Measurements from ENCODE around the gene CDC20B.
"Not testable (repeated sequence)": the region's sequence is repeated elsewhere in the genome, so short reads cannot be mapped to it uniquely, and the experiment has no call there.

Gene CDC20B

DNA sequence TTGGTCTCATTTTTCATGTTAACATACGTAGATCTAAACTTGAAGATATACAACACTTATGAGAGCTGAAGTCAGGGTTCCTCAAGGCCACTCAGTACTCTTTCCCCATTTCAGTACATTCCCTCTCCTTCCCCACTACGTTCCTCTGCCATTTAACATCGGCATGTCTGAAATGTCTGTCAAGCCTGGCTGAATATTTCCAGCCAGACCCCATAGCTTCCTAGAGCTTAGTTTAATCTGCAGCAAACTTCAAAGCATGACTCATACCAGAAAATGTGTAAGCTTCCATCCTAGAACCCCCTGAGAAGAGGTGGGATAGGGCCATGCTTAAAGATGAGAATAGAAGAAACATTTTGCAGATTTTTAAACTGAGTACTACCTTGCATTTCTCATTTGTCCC is 64.3 kb downstream of the CDC20B start:
- POLR2A ChIA-PET (ENCODE audit: low non-redundant PET) = no interaction called here
- no peak overlapping the region for H3K27ac ChIP-seq
- TF ChIP-seq, protein P1, sequence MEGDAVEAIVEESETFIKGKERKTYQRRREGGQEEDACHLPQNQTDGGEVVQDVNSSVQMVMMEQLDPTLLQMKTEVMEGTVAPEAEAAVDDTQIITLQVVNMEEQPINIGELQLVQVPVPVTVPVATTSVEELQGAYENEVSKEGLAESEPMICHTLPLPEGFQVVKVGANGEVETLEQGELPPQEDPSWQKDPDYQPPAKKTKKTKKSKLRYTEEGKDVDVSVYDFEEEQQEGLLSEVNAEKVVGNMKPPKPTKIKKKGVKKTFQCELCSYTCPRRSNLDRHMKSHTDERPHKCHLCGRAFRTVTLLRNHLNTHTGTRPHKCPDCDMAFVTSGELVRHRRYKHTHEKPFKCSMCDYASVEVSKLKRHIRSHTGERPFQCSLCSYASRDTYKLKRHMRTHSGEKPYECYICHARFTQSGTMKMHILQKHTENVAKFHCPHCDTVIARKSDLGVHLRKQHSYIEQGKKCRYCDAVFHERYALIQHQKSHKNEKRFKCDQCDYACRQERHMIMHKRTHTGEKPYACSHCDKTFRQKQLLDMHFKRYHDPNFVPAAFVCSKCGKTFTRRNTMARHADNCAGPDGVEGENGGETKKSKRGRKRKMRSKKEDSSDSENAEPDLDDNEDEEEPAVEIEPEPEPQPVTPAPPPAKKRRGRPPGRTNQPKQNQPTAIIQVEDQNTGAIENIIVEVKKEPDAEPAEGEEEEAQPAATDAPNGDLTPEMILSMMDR (conservative IDR thresholded peaks at IDR 0.05; ENCODE audit: low read depth) = no peak
- CTCF ChIA-PET = interaction anchor here (0.6 to 0.7 kb wide), 2 partner anchors 170 to 1287 kb away, joined by 5 to 7 read pairs; no protein-coding TSS in a partner anchor
- DNase-seq (ENCODE audit: low spot score) = no peak

DNA sequence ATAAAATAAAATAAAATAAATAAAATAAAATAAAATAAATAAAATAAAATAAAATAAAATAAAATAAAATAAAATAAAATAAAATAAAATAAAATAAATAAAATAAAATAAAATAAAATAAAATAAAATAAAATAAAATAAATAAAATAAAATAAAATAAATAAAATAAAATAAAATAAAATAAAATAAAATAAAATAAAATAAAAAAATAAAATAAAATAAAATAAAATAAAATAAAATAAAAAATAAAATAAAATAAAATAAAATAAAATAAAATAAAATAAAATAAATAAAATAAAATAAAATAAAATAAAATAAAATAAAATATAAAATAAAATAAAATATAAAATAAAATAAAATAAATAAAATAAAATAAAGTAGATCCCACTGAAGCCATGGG is 67.0 kb downstream of the CDC20B start:
- DNase-seq (ENCODE audit: low spot score); POLR2A ChIA-PET (ENCODE audit: low non-redundant PET); H3K27ac ChIP-seq: not testable (repeated sequence)
- CTCF ChIA-PET = interaction anchor here (0.7 kb wide), 1 partner anchor 107 kb away, joined by 5 read pairs; no protein-coding TSS in a partner anchor

DNA sequence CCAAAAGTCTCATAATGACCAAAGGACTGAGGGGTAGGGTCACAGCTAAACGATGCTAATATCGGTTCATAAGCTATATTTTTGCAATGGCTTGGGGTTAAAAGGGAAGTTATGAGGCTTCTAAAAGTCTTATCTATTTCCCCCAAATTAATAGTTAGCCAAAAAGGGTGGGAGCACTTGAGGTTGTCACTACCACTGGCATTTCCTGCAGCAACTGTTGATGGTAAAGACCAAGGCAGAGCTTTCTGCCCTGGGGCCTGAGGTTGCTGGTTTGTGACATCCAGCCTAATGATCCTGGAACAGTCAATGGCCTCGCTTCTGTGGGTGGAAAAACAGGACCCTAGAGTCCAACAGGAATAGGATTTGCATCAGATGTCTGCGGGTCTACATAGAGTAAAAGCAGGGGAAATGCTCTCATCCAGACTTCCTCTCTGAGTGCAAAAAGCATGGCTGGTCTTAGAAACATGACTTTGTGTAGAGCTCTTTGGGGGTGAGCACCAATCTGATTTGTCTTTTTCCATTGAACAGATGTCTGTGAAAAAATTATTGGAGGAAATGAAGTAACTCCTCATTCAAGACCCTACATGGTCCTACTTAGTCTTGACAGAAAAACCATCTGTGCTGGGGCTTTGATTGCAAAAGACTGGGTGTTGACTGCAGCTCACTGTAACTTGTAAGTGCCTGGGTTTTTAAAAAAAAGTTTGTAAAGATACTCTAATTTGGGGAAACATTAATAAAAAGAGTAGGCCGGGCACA is 67.9 kb downstream of the CDC20B start:
- DNase-seq (ENCODE audit: low spot score) = no peak
- TF ChIP-seq, protein P1 (conservative IDR thresholded peaks at IDR 0.05; ENCODE audit: low read depth) = no peak
- POLR2A ChIA-PET (ENCODE audit: low non-redundant PET) = no interaction called here
- CTCF ChIA-PET = interaction anchor here (0.6 kb wide), 1 partner anchor 20 kb away, joined by 3 read pairs; no protein-coding TSS in a partner anchor
- no peak overlapping the region for H3K27ac ChIP-seq

DNA sequence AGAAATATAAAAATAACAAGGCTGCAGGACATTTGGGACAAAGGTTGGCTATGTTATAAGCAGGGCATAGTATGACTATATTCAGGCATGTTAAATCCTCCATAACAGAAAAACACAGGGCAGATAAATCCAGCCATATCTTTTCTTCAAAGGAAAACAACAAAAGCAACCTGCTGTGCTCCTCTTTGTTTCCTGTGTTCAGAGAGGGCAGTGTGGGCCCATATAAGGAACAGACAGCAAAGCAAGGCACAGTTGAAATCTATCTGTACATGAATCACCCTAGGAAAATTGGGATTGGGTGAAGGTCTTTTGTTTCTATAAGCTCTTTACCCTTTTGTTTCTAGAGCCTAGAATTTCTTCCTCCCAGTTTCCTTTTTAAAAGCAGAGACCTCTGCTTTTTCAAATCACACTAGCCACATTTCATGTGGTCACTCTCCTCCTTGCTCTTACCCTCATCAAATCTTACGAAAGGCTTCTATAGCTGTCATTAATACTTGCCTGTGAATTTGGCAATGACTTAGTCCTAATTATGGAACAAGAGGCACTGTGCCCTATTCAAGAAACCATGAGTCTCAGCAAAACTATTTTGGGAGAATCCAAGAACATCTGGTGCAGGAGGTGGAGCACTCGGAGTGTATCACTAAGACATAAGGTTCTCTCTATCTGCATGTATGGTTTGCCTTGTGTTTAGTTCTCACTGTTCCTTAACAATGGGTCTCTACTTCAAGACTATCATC is 68.8 kb downstream of the CDC20B start:
- POLR2A ChIA-PET (ENCODE audit: low non-redundant PET) = no interaction called here
- CTCF ChIA-PET = interaction anchor here (0.6 to 0.7 kb wide), 2 partner anchors 21 to 197 kb away, joined by 3 read pairs; no protein-coding TSS in a partner anchor
- DNase-seq (ENCODE audit: low spot score) = no peak
- no peak overlapping the region for H3K27ac ChIP-seq
- TF ChIP-seq, protein P1 (conservative IDR thresholded peaks at IDR 0.05; ENCODE audit: low read depth) = no peak

DNA sequence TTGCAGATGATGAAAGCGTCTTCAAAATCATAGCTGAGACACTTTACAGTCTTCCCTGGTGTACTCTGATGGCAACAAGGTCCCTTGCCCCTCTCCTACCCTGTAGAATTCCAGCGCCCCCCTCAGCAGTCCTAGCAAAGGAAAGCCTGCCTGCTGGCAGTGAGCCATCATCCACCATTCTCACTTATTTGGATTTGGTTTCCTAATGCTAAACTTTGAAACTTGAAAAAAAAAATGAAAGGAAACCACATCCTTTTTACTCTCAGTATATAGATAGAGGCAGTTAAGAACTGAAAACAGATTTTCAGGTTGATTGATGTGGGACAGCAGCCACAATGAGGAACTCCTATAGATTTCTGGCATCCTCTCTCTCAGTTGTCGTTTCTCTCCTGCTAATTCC is 70.6 kb downstream of the CDC20B start, which contains the start of gene GZMA:
GZMA (plus strand) TSS at position 299 of the 400 bp plus-strand sequence; CDS start at position 336, 37 bp downstream.
- DNase-seq (ENCODE audit: low spot score) = no peak
- ChIA-PET CTCF (interaction anchor here (0.6 to 0.7 kb wide), 3 partner anchors 135 to 1024 kb away, joined by 3 to 7 read pairs (median 3); no protein-coding TSS in a partner anchor), POLR2A (ENCODE audit: low non-redundant PET) (no interaction called here)
- no peak within 1 kb of the TSS for H3K27ac ChIP-seq
- TF ChIP-seq, protein P1 (conservative IDR thresholded peaks at IDR 0.05; ENCODE audit: low read depth) = no peak

DNA sequence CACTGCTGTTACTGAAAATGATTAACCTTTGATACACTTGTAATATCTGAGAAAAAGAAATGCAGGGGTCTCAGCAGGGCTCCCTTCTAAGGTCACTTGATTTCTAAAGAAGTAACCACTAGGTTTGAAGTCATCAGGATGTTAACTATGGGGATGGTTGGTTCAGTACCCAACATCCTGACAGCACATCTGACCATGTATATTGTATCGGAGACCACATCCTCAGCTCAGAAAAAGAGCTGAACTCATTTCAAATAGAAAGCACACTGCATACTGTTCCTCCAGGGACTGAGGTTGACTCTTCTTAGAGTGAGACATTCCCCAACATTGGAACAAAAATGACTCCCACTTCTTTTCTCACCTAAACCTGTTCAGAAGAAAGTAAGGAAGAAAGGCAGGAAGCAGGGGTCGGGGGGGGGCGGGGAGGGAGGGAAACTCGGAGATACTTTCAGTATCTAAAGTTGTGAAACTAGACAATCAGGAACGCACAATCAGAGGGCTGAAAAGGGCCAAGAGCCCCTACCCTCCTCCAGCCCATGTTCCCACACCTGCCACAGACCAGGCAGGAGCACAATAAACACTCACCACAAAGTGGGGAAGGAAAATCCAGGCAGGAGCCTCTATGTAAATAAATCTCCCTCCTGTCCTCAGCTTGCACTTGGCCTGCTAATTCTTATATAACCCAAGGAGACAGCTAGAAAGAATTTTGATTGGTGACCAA is 71.3 kb downstream of the CDC20B start:
- no peak for DNase-seq (ENCODE audit: low spot score)
- ChIA-PET POLR2A (ENCODE audit: low non-redundant PET) (no interaction called here), CTCF (interaction anchor here (0.6 to 0.7 kb wide), 2 partner anchors 134 to 849 kb away, joined by 3 read pairs; no protein-coding TSS in a partner anchor)
- H3K27ac ChIP-seq = no peak overlapping the region
- TF ChIP-seq, protein P1 (conservative IDR thresholded peaks at IDR 0.05; ENCODE audit: low read depth) = no peak

DNA sequence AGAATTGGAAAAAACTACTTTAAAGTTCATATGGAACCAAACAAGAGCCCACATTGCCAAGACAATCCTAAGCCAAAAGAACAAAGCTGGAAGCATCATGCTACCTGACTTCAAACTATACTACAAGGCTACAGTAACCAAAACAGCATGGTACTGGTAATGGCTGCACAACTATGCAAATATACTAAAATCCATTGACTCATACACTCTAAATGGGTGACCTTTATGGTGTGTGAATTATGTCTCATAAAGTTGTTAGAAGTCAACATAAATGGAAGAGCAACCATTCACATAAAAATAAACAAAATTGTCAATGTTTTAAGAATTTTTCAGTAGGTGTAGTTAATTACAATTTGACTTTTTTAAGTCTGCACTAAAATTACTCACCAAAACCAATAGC is 71.8 kb downstream of the CDC20B start:
- CTCF ChIA-PET = interaction anchor here (0.6 kb wide), 1 partner anchor 70 kb away, joined by 3 read pairs; no protein-coding TSS in a partner anchor
- POLR2A ChIA-PET (ENCODE audit: low non-redundant PET); DNase-seq (ENCODE audit: low spot score); H3K27ac ChIP-seq: not testable (repeated sequence)

Measured in RWPE1 (cell line).